ENCODE measurements around the gene ARID1B. TPM values are rescaled to one million over a fixed set of nuclear protein-coding genes. Genes with fewer than 3 reads are reported as not detected.

Gene ARID1B
- total RNA-seq, 5 donors from 2014 or later (not counting 1 experiment from before 2014, with no cell fraction given): 103 to 161 (median 108) TPM

GRCh38 chr6:156993713-156994112 lies 216.5 kb downstream of the ARID1B start:
- WGBS (ENCODE audit: insufficient coverage): 100% methylated on average over 1 of the region's 2 CpGs
- H3K27me3 ChIP-seq (replicated peaks in 1 of 2; ENCODE audit: control insufficient read depth in 2 of 2, extremely low read depth in 1 of 2, insufficient read depth in 2 of 2, low read length in 1 of 2): no peaks in the 10 kb centered on the region
- peaks cover 3% of the 10 kb centered on the region for H3K36me3 Mint-ChIP-seq
- peaks cover 41 to 57% (median 54%) of the 10 kb centered on the region in 3 donors for H3K4me1 Mint-ChIP-seq
- H3K27ac Mint-ChIP-seq: no peak overlapping the region
- POLR2A ChIA-PET: no interaction called here
- CTCF ChIA-PET: no interaction called here
- H3K9me3 Mint-ChIP-seq: no peaks in the 10 kb centered on the region
- no peak overlapping the region for H3K4me3 Mint-ChIP-seq
- no peaks in the 10 kb centered on the region for H3K27me3 Mint-ChIP-seq
- H3K9me3 ChIP-seq: no peaks in the 10 kb centered on the region
- no peak for DNase-seq
- H3K4me3 ChIP-seq (ENCODE audit: control insufficient read depth in 1 of 2, extremely low read depth in 1 of 2, low read length in 1 of 2): no peak overlapping the region
- no peaks in the 10 kb centered on the region for H3K36me3 ChIP-seq (ENCODE audit: control insufficient read depth in 2 of 2, extremely low read depth in 1 of 2, insufficient read depth in 1 of 2, low read length in 1 of 2)
- no peak overlapping the region for H3K27ac ChIP-seq (ENCODE audit: low read length)
- ATAC-seq (replicated peaks in 1 of 4): no peak
- peaks cover 0 to 9% of the 10 kb centered on the region in 2 experiments for H3K4me1 ChIP-seq (ENCODE audit: control insufficient read depth in 1 of 2, extremely low read depth in 1 of 2, insufficient read depth in 2 of 2, low read length in 2 of 2)

DNA sequence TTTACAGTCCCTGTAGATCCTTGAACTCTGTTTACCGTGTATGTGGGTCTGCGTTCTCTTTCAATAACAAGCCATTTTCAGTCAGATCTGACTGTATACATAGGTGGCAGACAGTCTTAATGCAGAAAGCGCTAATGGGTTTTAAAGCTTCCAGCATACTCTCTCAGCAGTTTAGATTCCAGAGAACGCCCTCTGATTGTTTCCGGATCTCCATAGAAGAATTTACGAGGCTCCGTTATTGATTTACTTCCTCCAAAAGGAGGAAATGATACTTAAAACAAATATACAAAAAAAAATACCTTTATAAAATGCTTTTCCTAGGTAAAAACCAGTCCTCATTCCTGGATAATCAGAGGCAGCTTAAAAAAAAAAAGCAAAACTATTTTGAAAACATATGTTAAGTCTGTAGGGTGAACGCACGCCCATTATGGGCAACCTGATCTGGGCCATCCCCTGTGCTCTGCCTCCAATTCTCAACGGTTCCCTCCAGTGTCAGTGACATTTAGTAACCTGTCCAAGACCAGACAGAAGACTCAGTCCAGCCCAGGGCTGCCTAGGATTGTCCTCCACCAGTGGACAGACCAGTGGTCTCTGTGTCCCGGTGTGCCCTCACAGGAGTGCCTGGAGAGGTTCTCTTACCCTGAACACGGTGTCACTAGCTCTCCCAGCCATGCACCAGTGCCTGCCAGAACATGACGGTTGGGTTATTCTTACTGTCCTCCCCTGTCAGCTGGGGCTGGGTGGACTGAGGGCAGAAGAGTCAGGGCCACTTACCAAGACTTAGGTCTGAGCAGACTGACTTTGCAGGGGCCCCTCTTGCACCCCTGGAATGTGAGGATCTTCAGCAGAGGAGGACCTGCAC lies 217.3 kb downstream of the ARID1B start:
- Mint-ChIP-seq H3K4me3 (no peak overlapping the region), H3K4me1 (peaks cover 39 to 57% (median 53%) of the 10 kb centered on the region in 3 donors), H3K27ac (no peak overlapping the region), H3K9me3 (no peaks in the 10 kb centered on the region), H3K27me3 (no peaks in the 10 kb centered on the region), H3K36me3 (no peaks in the 10 kb centered on the region)
- CTCF ChIA-PET: no interaction called here
- H3K4me1 ChIP-seq (ENCODE audit: control insufficient read depth in 1 of 2, extremely low read depth in 1 of 2, insufficient read depth in 2 of 2, low read length in 2 of 2): peaks cover 0 to 9% of the 10 kb centered on the region in 2 experiments
- DNase-seq (no peak), ATAC-seq (replicated peaks in 1 of 4) (no peak)
- H3K27me3 ChIP-seq (replicated peaks in 1 of 2; ENCODE audit: control insufficient read depth in 2 of 2, extremely low read depth in 1 of 2, insufficient read depth in 2 of 2, low read length in 1 of 2): no peaks in the 10 kb centered on the region
- no peak overlapping the region for H3K4me3 ChIP-seq (ENCODE audit: control insufficient read depth in 1 of 2, extremely low read depth in 1 of 2, low read length in 1 of 2)
- H3K36me3 ChIP-seq (ENCODE audit: control insufficient read depth in 2 of 2, extremely low read depth in 1 of 2, insufficient read depth in 1 of 2, low read length in 1 of 2): no peaks in the 10 kb centered on the region
- POLR2A ChIA-PET: no interaction called here
- H3K9me3 ChIP-seq: no peaks in the 10 kb centered on the region
- no peak overlapping the region for H3K27ac ChIP-seq (ENCODE audit: low read length)
- WGBS (ENCODE audit: insufficient coverage): 90% methylated on average over 9 of the region's 13 CpGs

DNA sequence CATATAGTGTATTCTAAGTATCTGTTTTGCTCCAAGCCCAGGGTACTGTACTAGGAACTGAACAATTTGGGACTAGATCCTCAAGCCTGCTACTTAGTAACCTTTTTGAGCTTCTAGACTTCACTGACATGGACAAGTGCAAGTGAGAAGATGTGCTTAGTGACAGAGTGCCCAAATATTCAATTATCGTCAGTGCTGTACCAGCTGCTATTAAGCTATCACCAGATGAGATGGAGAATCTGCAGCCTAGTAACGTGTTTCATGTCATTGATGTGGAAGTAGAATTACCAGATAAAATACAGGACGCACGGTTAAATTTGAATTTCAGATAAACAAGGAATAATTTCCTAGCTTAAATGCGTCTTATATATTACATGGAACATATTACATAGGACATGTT lies 218.3 kb downstream of the ARID1B start:
- Mint-ChIP-seq H3K27me3 (no peaks in the 10 kb centered on the region), H3K4me1 (peaks cover 42 to 60% (median 55%) of the 10 kb centered on the region in 3 donors), H3K36me3 (no peaks in the 10 kb centered on the region), H3K27ac (no peak overlapping the region), H3K4me3 (no peak overlapping the region), H3K9me3 (no peaks in the 10 kb centered on the region)
- WGBS (ENCODE audit: insufficient coverage): no CpG with 5 or more reads among the region's 5 CpGs
- DNase-seq (no peak), ATAC-seq (replicated peaks in 1 of 4) (no peak)
- Histone ChIP-seq H3K36me3 (ENCODE audit: control insufficient read depth in 2 of 2, extremely low read depth in 1 of 2, insufficient read depth in 1 of 2, low read length in 1 of 2) (no peaks in the 10 kb centered on the region), H3K4me3 (ENCODE audit: control insufficient read depth in 1 of 2, extremely low read depth in 1 of 2, low read length in 1 of 2) (no peak overlapping the region), H3K4me1 (ENCODE audit: control insufficient read depth in 1 of 2, extremely low read depth in 1 of 2, insufficient read depth in 2 of 2, low read length in 2 of 2) (peaks cover 0 to 9% of the 10 kb centered on the region in 2 experiments), H3K27me3 (replicated peaks in 1 of 2; ENCODE audit: control insufficient read depth in 2 of 2, extremely low read depth in 1 of 2, insufficient read depth in 2 of 2, low read length in 1 of 2) (no peaks in the 10 kb centered on the region), H3K27ac (ENCODE audit: low read length) (no peak overlapping the region), H3K9me3 (no peaks in the 10 kb centered on the region)
- POLR2A ChIA-PET: interaction anchor here in 1 of 2 donors (0.6 kb wide), 1 partner anchor 21 kb away, joined by 3 read pairs; no protein-coding TSS in a partner anchor
- CTCF ChIA-PET: no interaction called here

DNA sequence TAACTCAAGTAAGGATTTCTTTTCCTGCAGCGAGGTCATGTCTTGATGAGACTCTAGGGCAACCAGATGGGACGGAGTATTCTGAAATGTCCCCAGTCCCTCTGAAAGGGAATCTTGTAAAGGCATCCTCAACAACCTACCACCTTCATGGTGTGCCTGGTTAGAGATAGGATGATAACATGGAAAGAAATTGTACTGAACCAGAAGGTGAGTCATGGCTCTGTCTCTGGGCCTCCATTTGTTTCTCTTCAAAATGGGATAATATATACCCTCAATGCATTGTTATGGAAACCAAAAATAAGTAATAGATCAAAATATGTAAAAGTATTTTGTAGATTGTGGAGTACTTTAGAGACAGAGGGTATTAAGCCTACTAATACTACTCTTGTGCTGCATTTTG lies 219.1 kb downstream of the ARID1B start:
- no peaks in the 10 kb centered on the region for H3K27me3 Mint-ChIP-seq
- ATAC-seq (replicated peaks in 1 of 4): no peak
- no peaks in the 10 kb centered on the region for H3K9me3 ChIP-seq
- H3K27ac ChIP-seq (ENCODE audit: low read length): no peak overlapping the region
- no peak overlapping the region for H3K4me3 ChIP-seq (ENCODE audit: control insufficient read depth in 1 of 2, extremely low read depth in 1 of 2, low read length in 1 of 2)
- peaks cover 47 to 60% (median 57%) of the 10 kb centered on the region in 3 donors for H3K4me1 Mint-ChIP-seq
- peaks cover 5% of the 10 kb centered on the region for H3K36me3 Mint-ChIP-seq
- POLR2A ChIA-PET: no interaction called here
- no peaks in the 10 kb centered on the region for H3K36me3 ChIP-seq (ENCODE audit: control insufficient read depth in 2 of 2, extremely low read depth in 1 of 2, insufficient read depth in 1 of 2, low read length in 1 of 2)
- H3K4me1 ChIP-seq (ENCODE audit: control insufficient read depth in 1 of 2, extremely low read depth in 1 of 2, insufficient read depth in 2 of 2, low read length in 2 of 2): peaks cover 0 to 9% of the 10 kb centered on the region in 2 experiments
- DNase-seq: no peak
- no peak overlapping the region for H3K4me3 Mint-ChIP-seq
- no peak overlapping the region for H3K27ac Mint-ChIP-seq
- H3K9me3 Mint-ChIP-seq: no peaks in the 10 kb centered on the region
- whole genome bisulfite sequencing (ENCODE audit: insufficient coverage): 100% methylated on average over 1 of the region's 2 CpGs
- no peaks in the 10 kb centered on the region for H3K27me3 ChIP-seq (replicated peaks in 1 of 2; ENCODE audit: control insufficient read depth in 2 of 2, extremely low read depth in 1 of 2, insufficient read depth in 2 of 2, low read length in 1 of 2)
- CTCF ChIA-PET: no interaction called here

- Mint-ChIP-seq H3K9me3 (no peaks in the 10 kb centered on the region), H3K27ac (no peak overlapping the region), H3K4me3 (no peak overlapping the region), H3K27me3 (no peaks in the 10 kb centered on the region), H3K36me3 (peaks cover 14% of the 10 kb centered on the region), H3K4me1 (peaks cover 57 to 70% (median 63%) of the 10 kb centered on the region in 3 donors)
- Histone ChIP-seq H3K27me3 (replicated peaks in 1 of 2; ENCODE audit: control insufficient read depth in 2 of 2, extremely low read depth in 1 of 2, insufficient read depth in 2 of 2, low read length in 1 of 2) (no peaks in the 10 kb centered on the region), H3K9me3 (no peaks in the 10 kb centered on the region), H3K36me3 (ENCODE audit: control insufficient read depth in 2 of 2, extremely low read depth in 1 of 2, insufficient read depth in 1 of 2, low read length in 1 of 2) (no peaks in the 10 kb centered on the region), H3K27ac (ENCODE audit: low read length) (no peak overlapping the region), H3K4me3 (ENCODE audit: control insufficient read depth in 1 of 2, extremely low read depth in 1 of 2, low read length in 1 of 2) (no peak overlapping the region), H3K4me1 (ENCODE audit: control insufficient read depth in 1 of 2, extremely low read depth in 1 of 2, insufficient read depth in 2 of 2, low read length in 2 of 2) (peaks cover 0 to 6% of the 10 kb centered on the region in 2 experiments)
- ATAC-seq (replicated peaks in 1 of 4) (no peak), DNase-seq (no peak)
- ChIA-PET CTCF (no interaction called here), POLR2A (no interaction called here)
- WGBS (ENCODE audit: insufficient coverage): 100% methylated on average over 1 of the region's 7 CpGs
Observed at GRCh38 chr6:156998794-156999330, 221.7 kb downstream of the ARID1B start.

DNA sequence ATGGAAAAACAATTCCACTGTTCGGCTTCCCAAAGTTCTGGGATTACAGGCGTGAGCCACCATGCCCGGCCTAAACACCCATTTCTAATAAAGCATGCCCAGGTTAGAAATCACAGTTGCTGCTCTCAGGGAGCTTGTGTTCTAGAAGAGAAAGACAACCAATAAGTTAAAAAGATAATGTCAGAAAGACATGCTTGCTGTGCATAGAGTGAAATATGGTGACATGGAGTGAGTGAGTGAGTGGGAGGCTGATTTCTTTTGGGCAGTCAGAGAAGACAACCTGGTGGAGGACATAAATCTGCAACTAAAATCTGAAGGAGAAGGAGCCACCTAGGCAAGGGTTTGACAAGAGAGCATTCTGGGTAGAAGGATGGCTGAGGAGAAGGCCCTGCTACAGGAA lies 222.6 kb downstream of the ARID1B start:
- H3K27ac ChIP-seq (ENCODE audit: low read length): no peak overlapping the region
- CTCF ChIA-PET: interaction anchor here in 1 of 2 donors (0.6 kb wide), 1 partner anchor 229 kb away, joined by 3 read pairs; no protein-coding TSS in a partner anchor
- WGBS (ENCODE audit: insufficient coverage): no CpG with 5 or more reads among the region's 3 CpGs
- Mint-ChIP-seq H3K36me3 (peaks cover 14% of the 10 kb centered on the region), H3K27ac (no peak overlapping the region), H3K9me3 (no peaks in the 10 kb centered on the region), H3K27me3 (no peaks in the 10 kb centered on the region), H3K4me1 (peaks cover 50 to 69% (median 62%) of the 10 kb centered on the region in 3 donors), H3K4me3 (no peak overlapping the region)
- DNase-seq (no peak), ATAC-seq (replicated peaks in 1 of 4) (no peak)
- no peaks in the 10 kb centered on the region for H3K9me3 ChIP-seq
- H3K4me1 ChIP-seq (ENCODE audit: control insufficient read depth in 1 of 2, extremely low read depth in 1 of 2, insufficient read depth in 2 of 2, low read length in 2 of 2): peaks cover 0 to 2% of the 10 kb centered on the region in 2 experiments
- H3K36me3 ChIP-seq (ENCODE audit: control insufficient read depth in 2 of 2, extremely low read depth in 1 of 2, insufficient read depth in 1 of 2, low read length in 1 of 2): no peaks in the 10 kb centered on the region
- no peak overlapping the region for H3K4me3 ChIP-seq (ENCODE audit: control insufficient read depth in 1 of 2, extremely low read depth in 1 of 2, low read length in 1 of 2)
- POLR2A ChIA-PET: interaction anchor here in 1 of 2 donors (0.6 kb wide), 1 partner anchor 175 kb away, joined by 3 read pairs; no protein-coding TSS in a partner anchor
- H3K27me3 ChIP-seq (replicated peaks in 1 of 2; ENCODE audit: control insufficient read depth in 2 of 2, extremely low read depth in 1 of 2, insufficient read depth in 2 of 2, low read length in 1 of 2): no peaks in the 10 kb centered on the region

All from T-cell (primary cell).